HT-29 (cell line): Measurements from ENCODE around the gene AKAP7. TPM values are rescaled to one million over a fixed set of nuclear protein-coding genes. Genes with fewer than 3 reads are reported as not detected.
"Not testable (repeated sequence)": the region's sequence is repeated elsewhere in the genome, so short reads cannot be mapped to it uniquely, and the experiment has no call there.

ENCODE experiments used
- DNase-seq: peaks from one replicate; pipeline ENCODE4 v3.0.0-alpha.2; 2015; ENCODE audit warnings: low spot score
- total RNA-seq: library from RNA; depleted of rRNA; stranded (reverse); fragments of >200 nt; shearing (Covaris generic); gene quantifications from 2 replicates; pipeline ENCODE4 v1.2.3, GENCODE V29; 2014

The AKAP7 gene
- total RNA-seq, 1 experiment from 2014 or later = 3.8 TPM

GRCh38 chr6:131251590-131252199 is 116.4 kb downstream of the AKAP7 start:
- peak; percentile 12 for DNase-seq

GRCh38 chr6:131255434-131255833 is 120.2 kb downstream of the AKAP7 start:
- no peak for DNase-seq

GRCh38 chr6:131255911-131256310 is 120.6 kb downstream of the AKAP7 start:
- DNase-seq = no peak

- DNase-seq = no peak
Measured at GRCh38 chr6:131257104-131257503, 121.8 kb downstream of the AKAP7 start.

DNA sequence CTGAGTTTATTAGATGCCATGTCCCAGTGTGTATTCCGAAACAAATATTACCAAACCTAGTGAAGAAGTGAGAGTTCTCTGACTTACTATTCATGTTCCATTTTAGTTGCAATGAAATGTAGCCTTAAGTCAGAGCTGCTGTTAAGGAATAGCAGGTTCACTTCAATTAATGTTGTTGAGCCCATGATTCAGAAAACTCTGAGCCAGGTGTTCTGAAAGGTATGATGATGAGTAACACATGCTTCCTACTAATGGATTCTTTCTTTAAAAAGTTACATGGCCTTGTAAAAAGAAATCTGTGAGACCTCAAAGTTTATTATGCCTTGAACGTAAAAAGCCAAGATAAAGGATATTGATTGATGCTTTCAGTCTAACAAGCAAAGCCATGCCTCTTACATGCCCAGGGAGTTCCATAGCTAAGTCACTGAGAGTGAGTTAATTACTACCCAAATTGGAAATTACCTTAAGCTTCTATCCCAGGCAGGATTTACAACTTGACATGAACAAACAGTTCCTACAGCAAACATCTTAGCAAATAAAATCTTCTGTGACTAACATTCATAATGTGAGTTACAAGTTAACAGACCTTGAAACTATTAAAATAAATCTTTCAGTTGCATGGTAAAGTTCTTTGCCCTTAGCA is 122.9 kb downstream of the AKAP7 start:
- DNase-seq = peak; percentile 56

GRCh38 chr6:131258816-131259476 is 123.7 kb downstream of the AKAP7 start:
- DNase-seq = peak; percentile 64

DNA sequence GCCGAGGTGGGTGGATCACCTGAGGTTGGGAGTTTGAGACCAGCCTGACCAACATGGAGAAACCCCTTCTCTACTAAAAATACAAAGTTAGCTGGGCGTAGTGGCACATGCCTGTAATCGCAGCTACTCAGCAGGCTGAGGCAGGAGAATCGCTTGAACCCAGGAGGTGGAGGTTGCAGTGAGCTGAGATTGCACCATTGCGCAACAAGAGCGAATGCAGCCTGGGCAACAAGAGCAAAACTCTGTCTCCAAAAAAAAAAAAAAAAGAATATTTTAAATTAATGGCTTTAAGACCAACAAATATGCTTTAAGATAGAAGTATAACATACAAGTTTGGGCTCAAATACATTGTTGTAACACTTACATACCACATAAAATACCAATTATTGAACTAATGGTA is 125.7 kb downstream of the AKAP7 start:
- DNase-seq = not testable (repeated sequence)

GRCh38 chr6:131262060-131262459 is 126.8 kb downstream of the AKAP7 start:
- no peak for DNase-seq

GRCh38 chr6:131265939-131266338 is 130.7 kb downstream of the AKAP7 start:
- DNase-seq = no peak

DNA sequence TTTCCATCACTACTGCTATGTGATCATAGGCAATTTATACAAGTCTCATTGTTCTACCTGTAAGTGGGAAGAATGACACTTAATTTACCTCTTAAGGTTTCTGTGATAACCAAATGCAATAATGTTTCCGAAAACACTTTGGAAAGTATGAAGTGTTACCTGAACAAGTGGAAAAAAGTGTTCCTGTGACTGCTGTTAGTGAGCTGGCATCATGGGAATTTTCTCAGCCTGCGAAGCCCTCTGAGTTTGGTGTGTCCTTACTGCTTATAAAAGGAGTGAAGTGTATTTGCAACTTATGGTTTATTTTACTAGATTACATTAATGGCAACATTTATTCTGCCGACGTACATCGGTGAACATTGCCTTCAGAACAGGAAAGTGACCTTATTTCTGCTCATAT is 133.0 kb downstream of the AKAP7 start:
- DNase-seq = no peak

GRCh38 chr6:131269565-131270391 is 134.5 kb downstream of the AKAP7 start:
- DNase-seq = no peak

DNA sequence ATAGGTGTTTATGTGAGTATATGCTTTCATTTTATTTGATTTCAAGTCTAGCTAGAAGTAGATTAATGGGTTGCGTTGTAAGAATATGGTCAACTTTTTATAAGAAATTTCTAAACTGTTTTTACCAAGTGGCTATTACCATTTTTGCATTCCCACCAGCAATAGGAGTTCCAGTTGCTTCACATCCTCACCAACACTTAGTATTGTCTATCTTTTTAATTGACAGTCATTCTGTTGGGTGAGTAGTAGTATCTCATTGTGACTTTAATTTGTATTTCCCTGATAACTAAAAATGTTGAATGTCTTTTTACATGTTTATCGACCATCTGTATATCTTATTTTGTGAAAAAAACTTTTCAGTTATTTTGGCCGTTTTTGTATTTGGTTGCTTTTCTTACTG is 135.3 kb downstream of the AKAP7 start:
- DNase-seq = no peak

DNA sequence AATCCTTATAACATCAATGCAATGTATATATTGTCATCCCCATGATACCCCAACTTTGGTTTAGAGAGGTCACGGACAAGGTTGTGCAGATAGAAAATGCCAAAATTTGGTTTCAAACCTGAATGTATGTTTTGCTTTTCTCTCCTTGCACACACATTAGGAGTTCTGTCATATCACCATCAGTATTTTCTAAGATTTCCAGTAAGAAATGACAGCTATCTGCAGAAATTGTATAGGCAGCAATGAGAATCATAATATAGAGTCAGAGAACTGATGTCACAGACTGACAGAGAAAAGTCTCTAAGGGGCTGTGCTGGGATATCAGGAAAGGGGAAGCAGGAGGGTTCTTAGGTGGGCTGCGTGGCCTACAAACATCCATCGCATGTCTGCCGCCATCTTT is 140.0 kb downstream of the AKAP7 start:
- no peak for DNase-seq

DNA sequence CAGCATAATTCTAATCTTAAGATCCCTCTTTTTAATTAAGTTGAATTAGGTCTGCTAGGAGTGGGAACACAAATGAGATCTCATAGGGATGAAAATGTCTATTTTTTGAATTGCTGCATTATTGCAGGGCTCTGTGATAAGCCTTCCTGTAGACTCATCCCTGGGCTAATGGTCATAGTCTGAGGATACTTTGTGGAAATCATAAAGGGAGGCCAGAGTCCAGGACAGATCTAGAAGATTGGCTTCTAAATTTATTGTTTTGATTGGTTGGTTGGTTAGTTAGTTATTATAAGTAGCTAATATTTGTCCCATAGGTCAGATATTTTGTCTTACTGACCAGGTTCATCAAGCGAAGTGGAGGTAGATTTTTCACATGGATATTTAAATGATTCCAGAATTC is 142.3 kb downstream of the AKAP7 start:
- DNase-seq = no peak

DNA sequence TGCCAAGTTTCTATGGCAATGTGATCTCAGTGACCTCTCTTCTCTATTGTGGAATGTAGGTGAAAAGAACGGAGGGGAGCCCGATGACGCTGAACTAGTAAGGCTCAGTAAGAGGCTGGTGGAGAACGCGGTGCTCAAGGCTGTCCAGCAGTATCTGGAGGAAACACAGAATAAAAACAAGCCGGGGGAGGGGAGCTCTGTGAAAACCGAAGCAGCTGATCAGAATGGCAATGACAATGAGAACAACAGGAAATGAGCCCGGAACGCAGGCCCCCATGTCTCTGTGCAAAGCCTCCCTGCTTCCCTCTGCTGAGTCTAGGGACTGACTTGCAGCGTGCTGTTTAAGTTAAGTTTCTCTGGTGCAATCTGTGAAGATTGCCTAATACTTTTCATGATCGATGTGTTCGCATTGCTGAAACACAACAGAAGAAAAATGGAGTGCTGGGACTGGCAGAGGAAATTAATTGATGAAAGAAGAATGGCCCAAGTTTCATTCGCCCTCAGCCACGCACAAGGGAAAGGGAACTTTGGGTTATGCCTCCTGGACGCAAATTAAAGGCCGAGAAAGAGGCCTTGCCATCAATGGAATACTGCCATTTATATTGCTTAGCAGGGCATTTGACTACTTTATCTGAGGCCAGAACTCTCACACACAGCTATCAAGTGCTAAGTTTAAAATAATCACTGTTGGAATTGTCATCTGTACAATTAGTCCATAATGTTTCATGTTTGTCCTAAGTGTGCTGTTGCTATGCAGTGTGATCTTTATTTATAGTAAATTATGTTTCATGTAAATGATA is 146.4 kb downstream of the AKAP7 start:
- no peak for DNase-seq

GRCh38 chr6:131282365-131282764 is 147.1 kb downstream of the AKAP7 start:
- DNase-seq = no peak

DNA sequence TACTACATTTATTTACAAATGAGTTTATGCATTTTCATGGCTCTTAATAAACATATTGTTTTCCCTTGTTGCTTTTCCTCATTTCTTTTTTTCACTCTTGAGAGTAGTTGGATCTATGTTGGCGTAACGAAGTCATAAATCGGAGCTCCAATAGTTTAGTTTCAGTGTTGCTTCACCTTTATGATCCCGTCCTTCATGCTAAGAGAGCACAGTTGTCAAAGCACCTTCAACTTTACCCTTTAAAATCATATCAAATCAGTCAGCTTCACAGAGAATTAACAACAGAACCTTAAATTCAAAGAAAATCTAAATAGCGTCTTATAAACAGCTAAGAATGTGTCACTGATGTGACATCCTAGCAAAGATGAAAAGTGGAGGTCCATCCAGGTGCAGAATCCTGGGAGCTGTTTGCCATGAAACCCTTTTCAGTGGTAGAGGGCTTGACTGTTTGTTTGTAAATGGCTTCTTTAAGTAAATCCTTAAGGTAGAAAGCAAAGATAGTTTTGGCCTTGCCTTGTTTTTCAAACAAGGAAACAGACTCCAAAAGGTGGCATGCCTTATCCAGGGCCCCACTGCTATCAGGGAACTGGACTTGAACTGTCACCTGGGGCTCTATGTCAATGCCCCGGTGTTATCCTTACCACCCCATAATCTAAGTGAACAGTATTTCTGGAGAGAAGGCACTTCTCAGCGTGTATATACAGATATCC is 148.4 kb downstream of the AKAP7 start:
- no peak for DNase-seq

- DNase-seq = no peak
Measured at GRCh38 chr6:131285548-131285947, 150.3 kb downstream of the AKAP7 start.

GRCh38 chr6:131286469-131287040 is 151.3 kb downstream of the AKAP7 start:
- no peak for DNase-seq

DNA sequence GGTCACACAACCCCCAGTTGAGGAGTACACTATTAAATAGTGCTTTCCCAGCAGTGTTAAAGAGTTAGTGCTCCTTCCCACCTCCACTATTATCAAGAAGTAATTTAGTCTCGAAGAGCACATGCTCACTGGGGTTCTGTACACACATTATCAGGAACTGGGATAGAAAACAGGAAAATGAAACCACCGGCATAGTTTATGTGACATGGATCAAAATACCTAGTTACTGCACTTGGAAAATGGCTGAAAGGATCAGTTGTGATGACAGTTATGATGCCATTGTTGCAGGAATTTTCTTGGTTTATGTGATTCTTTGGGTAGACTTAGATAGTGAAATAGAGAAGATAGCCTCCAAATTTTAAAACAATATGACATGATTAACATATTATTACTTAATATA is 152.9 kb downstream of the AKAP7 start:
- no peak for DNase-seq
